Measurements from ENCODE around the gene ETFB. TPM values are rescaled to one million over a fixed set of nuclear protein-coding genes. Genes with fewer than 3 reads are reported as not detected.

The ETFB gene
- total and polyA plus RNA-seq, 9 of the 15 experiments (the other 6 are each of a cell fraction or from before 2014, with no cell fraction given), result 18.1 to 143 (median 96.1) TPM

DNA sequence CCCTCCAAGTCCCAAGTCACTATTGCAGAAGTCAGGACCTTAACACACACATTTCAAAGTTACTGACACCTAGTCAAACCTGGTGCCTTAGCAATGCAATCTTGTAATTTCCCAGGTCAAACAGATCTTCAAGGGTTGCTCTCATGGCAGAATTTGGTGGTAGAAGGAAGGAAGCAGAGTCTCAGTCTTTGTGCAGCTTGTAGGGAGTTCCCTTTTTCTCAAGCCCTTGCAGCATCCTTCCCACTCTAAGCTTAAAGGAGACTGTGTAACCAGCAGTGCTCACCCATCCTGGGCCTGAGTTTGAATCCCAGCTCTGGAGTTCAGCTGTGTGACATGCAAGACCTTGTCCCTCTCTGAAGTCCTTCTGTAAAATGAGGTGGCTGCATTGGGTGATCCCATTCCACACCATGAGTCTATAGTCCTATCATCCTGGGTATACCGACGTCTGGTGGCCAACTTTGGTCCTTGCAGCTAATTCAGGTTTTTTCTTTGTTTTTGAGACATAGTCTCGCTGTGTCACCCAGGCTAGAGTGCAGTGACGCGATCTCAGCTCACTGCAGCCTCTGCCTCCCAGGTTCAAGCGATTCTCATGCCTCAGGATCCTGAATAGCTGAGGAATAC lies 41.4 kb upstream of the ETFB start (continued):
- TF ChIP-seq WHSC1 (IDR thresholded peaks at IDR 0.05; ENCODE audit: low read length) (no peak), EP400 (IDR thresholded peaks at IDR 0.05) (peak; percentile 40), ZNF507 (tag; conservative IDR thresholded peaks at IDR 0.05) (no peak), JUND (IDR thresholded peaks at IDR 0.05; ENCODE audit: borderline replicate concordance, low read depth, low read length) (0 out of 2 replicates have a peak, but pooled peaks have one; percentile 43), JUND (tag; IDR thresholded peaks at IDR 0.05; ENCODE audit: borderline replicate concordance, low read depth, low read length) (no peak), HNRNPLL (IDR thresholded peaks at IDR 0.05; ENCODE audit: low read depth, low read length, poor library complexity, severe bottlenecking) (no peak), ZNF24 (IDR thresholded peaks at IDR 0.05) (peak; percentile 28; the same call in 1 of the 2 replicates), CREM (IDR thresholded peaks at IDR 0.05; ENCODE audit: low read depth) (no peak), TAF15 (IDR thresholded peaks at IDR 0.05; ENCODE audit: low read depth, low read length) (no peak), CC2D1A (IDR thresholded peaks at IDR 0.05) (peak; percentile 39; the same call in 1 of the 2 replicates), NONO (IDR thresholded peaks at IDR 0.05; ENCODE audit: low read depth in 2 of 2, low read length in 1 of 2) (no peak), ZNF707 (CRISPR knock-in tag; conservative IDR thresholded peaks at IDR 0.05) (no peak), RBM17 (IDR thresholded peaks at IDR 0.05; ENCODE audit: borderline replicate concordance, low read depth, low read length) (no peak), SMARCE1 (IDR thresholded peaks at IDR 0.05) (no peak), YY1 (IDR thresholded peaks at IDR 0.05; ENCODE audit: borderline replicate concordance in 1 of 3, control insufficient read depth in 1 of 3, extremely low read depth in 1 of 3, insufficient read depth in 3 of 3, insufficient read length in 1 of 3, insufficient replicate concordance in 2 of 3, low read depth in 1 of 3, low read length in 2 of 3) (no peak), ZNF445 (CRISPR knock-in tag; IDR thresholded peaks at IDR 0.05; ENCODE audit: low read depth) (no peak), MED1 (CRISPR knock-in tag; IDR thresholded peaks at IDR 0.05; ENCODE audit: borderline replicate concordance) (no peak)
- TF ChIP-seq, protein P1, sequence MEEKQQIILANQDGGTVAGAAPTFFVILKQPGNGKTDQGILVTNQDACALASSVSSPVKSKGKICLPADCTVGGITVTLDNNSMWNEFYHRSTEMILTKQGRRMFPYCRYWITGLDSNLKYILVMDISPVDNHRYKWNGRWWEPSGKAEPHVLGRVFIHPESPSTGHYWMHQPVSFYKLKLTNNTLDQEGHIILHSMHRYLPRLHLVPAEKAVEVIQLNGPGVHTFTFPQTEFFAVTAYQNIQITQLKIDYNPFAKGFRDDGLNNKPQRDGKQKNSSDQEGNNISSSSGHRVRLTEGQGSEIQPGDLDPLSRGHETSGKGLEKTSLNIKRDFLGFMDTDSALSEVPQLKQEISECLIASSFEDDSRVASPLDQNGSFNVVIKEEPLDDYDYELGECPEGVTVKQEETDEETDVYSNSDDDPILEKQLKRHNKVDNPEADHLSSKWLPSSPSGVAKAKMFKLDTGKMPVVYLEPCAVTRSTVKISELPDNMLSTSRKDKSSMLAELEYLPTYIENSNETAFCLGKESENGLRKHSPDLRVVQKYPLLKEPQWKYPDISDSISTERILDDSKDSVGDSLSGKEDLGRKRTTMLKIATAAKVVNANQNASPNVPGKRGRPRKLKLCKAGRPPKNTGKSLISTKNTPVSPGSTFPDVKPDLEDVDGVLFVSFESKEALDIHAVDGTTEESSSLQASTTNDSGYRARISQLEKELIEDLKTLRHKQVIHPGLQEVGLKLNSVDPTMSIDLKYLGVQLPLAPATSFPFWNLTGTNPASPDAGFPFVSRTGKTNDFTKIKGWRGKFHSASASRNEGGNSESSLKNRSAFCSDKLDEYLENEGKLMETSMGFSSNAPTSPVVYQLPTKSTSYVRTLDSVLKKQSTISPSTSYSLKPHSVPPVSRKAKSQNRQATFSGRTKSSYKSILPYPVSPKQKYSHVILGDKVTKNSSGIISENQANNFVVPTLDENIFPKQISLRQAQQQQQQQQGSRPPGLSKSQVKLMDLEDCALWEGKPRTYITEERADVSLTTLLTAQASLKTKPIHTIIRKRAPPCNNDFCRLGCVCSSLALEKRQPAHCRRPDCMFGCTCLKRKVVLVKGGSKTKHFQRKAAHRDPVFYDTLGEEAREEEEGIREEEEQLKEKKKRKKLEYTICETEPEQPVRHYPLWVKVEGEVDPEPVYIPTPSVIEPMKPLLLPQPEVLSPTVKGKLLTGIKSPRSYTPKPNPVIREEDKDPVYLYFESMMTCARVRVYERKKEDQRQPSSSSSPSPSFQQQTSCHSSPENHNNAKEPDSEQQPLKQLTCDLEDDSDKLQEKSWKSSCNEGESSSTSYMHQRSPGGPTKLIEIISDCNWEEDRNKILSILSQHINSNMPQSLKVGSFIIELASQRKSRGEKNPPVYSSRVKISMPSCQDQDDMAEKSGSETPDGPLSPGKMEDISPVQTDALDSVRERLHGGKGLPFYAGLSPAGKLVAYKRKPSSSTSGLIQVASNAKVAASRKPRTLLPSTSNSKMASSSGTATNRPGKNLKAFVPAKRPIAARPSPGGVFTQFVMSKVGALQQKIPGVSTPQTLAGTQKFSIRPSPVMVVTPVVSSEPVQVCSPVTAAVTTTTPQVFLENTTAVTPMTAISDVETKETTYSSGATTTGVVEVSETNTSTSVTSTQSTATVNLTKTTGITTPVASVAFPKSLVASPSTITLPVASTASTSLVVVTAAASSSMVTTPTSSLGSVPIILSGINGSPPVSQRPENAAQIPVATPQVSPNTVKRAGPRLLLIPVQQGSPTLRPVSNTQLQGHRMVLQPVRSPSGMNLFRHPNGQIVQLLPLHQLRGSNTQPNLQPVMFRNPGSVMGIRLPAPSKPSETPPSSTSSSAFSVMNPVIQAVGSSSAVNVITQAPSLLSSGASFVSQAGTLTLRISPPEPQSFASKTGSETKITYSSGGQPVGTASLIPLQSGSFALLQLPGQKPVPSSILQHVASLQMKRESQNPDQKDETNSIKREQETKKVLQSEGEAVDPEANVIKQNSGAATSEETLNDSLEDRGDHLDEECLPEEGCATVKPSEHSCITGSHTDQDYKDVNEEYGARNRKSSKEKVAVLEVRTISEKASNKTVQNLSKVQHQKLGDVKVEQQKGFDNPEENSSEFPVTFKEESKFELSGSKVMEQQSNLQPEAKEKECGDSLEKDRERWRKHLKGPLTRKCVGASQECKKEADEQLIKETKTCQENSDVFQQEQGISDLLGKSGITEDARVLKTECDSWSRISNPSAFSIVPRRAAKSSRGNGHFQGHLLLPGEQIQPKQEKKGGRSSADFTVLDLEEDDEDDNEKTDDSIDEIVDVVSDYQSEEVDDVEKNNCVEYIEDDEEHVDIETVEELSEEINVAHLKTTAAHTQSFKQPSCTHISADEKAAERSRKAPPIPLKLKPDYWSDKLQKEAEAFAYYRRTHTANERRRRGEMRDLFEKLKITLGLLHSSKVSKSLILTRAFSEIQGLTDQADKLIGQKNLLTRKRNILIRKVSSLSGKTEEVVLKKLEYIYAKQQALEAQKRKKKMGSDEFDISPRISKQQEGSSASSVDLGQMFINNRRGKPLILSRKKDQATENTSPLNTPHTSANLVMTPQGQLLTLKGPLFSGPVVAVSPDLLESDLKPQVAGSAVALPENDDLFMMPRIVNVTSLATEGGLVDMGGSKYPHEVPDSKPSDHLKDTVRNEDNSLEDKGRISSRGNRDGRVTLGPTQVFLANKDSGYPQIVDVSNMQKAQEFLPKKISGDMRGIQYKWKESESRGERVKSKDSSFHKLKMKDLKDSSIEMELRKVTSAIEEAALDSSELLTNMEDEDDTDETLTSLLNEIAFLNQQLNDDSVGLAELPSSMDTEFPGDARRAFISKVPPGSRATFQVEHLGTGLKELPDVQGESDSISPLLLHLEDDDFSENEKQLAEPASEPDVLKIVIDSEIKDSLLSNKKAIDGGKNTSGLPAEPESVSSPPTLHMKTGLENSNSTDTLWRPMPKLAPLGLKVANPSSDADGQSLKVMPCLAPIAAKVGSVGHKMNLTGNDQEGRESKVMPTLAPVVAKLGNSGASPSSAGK (IDR thresholded peaks at IDR 0.05), result no peak

Data from K562 (cell line).